Stimulated activated CD4-positive, alpha-beta T cell treated with anti-CD3 and anti-CD28 coated beads, Interleukin-12 subunit alpha, Interleukin-12 subunit beta, amount 100 ng/mL, for 48 hours (primary cell): ENCODE data around the gene IL12RB1.
"Not testable (repeated sequence)": the region's sequence is repeated elsewhere in the genome, so short reads cannot be mapped to it uniquely, and the experiment has no call there.

Experiments
- DNase-seq, 3 donors: peaks; one replicate each; pipeline ENCODE4 v3.0.0-alpha.2; 2020; ENCODE audit warnings: low read depth in 2 of 3, low spot score in 1 of 3

The IL12RB1 gene

DNA sequence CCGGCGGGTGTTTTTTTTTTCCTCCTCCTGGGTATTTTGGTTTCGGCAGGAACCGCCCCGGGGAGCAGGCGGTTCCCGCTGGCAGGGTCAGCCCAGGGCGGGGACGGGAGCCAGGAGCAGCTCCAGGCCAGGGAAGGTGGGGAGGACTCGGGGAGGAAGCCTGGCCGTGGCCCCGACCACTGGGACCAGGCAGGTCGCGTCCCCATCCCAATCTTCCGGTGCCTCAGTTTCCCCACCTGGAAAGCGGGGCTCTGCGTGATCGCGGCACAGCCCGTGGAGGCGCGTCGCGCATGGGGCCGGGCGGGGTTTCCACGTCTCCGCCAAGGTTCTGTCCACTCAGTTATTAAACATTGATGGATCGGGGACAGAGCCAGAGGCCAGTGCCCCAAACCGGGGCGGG lies 34.8 kb downstream of the IL12RB1 start:
- no peak for DNase-seq

DNA sequence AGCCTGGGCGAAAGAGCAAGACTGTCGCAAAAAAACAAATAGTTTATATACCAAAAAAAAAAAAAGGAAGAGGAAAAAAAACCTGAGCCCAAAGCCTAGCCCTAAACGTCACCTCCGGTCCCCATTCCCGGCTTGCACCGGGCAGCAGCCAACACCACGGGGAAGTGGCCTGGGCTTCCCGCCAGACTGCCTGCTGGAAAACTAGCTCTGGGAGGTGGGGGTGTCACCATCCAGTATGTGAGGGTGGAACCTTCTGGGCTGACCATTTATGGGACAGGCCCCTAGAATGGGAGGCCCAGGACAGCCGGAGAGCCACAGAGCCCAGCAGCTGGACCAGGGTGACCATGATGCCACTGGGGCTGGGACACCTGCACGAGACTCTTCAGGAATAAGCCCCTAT lies 37.3 kb downstream of the IL12RB1 start:
- DNase-seq: no peak

DNA sequence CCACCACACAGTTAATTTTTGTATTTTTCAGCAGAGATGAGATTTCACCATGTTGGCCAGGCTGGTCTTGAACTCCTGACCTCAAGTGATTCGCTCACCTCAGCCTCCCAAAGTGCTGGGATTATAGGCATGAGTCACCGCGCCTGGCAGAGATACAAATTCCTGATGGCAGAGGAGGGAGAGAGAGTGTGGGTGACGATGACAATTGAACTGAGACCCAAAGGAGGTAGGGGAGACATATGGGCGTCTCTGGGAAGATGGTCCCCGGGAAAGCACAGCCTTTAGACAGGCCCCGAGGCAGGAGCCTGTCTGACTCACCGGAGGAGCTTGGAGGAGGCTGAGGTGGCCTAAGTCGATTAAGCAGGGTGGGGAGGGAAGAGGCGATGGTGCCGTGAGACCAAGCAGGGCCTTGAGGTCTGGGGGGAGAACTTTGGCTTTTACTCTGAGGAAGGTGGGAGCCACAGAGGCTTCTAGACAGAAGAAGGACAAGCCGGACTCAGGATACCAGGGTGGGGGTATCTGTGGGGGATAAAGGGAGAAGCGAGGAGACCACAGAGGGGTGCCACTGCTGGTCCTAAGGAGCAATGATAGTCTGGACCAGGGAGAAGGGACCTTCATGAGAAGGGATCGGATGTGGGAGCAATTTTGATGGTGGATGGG lies 40.5 kb downstream of the IL12RB1 start:
- no peak for DNase-seq

DNA sequence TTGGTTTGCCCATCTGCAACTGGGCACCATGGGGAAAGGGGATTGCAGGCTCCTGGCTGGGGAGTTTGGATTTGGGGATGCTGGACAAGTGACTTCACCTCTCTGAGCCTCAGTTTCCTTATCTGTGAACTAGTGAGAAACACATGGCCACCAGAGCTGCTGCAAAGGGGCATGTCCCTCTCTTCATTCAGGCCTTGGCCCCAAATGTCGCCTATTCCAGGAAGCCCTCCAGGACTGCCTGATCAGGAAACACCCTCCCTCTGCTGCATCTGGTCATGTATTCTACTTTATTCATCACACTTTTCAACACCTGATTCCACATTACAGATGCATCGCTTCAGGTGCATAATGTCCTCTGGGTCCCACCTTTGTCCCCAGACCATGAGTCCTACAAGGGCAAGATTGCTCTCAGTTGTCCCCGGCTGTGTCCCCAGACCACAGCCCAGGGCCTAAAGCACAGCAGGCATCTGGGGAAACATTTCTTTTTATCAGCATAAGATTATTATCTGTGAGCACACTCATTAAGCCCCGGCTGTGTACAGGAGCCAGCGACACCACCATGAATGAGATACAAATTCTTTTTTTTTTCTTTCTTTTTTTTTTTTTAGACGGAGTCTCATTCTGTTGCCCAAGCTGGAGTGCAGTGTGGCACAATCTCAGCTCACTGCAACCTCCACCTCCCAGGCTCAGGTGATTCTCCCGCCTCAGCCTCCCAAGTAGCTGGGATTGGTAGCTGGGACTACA lies 41.3 kb downstream of the IL12RB1 start:
- DNase-seq: no peak

DNA sequence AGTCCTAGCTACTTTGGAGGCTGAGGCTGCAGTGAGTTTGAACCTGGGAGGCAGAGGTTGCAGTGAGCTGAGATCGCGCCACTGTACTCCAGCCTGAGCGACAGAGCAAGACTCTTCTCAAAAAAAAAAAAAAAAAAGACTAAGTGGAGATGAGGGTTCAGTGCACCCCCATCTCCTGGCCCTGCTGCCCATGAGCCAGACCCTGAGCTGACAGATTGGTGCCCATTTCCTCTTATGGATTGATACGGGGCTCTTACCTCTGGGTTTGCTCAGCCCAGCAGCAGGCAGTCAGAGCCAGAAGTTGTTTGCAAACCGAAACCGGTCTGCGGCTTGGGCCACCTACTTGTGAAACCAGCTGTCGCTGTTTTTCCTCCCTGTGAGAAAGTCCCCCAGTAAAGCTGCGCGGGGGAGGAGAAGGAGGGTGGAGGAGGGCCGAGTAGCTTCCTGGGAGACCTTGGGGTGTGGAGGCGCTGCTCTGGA lies 41.9 kb downstream of the IL12RB1 start:
- peak; percentile 82 to 84 (median 84) for DNase-seq

DNA sequence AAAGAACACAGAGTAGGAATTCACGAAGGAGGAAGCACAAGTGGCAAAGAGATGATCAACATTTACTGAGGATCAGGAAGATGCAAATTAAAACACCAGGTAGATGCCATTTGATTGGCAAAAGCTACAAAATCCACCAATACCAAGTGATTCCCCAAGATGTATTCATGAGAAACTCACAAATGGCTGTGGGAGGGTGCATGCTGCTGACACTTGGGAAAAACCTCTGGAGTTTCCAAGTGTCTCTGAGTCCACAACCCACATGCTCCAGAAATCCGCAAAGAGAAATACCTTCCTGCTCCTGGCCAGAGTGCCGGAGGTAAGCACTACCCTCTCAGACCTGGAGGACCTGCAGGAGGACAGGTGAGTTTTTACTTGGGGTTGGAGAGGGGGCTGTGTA lies 43.1 kb downstream of the IL12RB1 start:
- no peak for DNase-seq

DNA sequence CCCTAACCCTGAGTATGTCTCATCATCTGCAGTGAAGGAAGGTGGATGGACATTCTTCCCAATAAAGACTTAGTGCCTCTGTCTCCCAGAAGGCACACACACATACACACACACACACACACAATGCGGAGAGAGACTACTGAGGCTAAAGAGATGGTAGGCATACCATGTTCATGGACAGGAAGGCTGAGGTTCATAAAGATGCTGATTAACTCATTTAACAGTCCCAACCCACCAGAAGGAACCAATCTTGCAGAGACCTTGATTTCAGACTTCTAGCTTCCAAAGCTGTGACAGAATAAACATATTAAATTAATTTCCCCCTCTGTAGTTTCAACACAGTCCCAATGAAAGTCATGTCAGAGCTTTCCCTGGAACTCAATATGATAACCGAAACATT lies 45.7 kb downstream of the IL12RB1 start:
- DNase-seq: no peak

DNA sequence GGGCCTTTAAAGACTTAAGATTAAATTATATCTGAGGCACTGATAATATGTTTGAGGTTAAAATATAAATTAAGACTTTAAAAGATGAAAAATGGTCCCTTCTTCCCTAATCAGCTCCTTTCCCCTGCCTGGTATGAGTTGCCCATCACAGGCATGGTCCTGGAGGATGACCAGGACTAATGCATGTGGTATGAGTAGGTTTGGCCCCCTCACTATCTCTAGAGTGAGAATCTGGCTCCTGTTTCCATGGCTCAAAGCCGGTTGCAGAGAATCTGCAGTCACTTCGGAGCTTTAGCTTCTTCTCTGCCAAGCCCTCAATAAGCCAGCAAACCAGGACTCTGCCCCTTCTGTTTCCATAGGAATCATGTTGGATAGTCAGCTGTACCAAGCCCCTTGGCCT lies 54.6 kb downstream of the IL12RB1 start:
- DNase-seq: not testable (repeated sequence)

DNA sequence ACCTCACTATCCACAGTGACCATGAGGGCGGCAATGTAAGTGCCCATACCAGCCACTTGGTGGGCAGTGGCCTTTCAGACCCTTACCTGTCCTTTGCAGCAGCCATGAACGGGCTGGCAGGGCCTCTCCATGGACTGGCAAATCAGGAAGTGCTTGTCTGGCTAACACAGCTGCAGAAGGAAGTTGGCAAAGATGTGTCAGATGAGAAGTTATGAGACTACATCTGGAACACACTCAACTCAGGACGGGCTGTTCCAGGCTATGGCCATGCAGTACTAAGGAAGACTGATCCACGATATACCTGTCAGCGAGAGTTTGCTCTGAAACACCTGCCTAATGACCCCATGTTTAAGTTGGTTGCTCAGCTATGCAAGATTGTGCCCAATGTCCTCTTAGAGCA lies 55.3 kb downstream of the IL12RB1 start:
- not testable (repeated sequence) for DNase-seq

DNA sequence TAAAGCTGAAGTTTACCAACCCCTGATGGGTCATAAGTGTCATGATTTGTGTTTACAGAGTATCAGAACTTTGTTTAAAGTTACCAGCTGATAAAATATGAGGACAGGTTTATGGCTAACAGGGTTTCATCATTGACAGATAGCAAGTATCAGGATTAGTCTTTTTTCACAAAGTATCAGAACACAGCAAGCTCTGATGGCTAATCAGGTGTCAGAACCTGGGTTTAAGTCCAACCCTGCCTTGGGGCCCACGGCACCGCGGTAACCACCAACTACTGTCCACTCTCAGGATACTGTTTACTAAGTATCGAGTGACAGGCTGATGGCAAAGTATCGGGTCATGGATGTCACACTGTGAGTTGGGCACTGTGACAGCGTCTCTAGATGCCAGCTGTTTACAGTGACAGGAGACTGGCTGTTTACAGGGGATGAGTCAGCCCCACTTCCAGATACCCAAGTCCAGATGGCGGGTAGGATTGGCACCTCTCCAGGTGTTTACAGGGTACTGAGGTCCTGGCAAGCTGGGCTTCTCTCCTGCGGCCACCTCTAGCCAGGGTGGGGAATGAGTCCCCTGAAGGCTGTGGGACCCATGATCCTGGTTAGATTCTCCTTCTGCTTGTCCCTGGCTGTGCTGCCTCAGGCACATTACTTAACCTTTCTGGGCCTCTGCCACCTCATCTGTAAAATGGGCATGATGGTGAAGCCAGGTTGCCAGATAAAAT lies 57.0 kb downstream of the IL12RB1 start:
- DNase-seq: no peak

DNA sequence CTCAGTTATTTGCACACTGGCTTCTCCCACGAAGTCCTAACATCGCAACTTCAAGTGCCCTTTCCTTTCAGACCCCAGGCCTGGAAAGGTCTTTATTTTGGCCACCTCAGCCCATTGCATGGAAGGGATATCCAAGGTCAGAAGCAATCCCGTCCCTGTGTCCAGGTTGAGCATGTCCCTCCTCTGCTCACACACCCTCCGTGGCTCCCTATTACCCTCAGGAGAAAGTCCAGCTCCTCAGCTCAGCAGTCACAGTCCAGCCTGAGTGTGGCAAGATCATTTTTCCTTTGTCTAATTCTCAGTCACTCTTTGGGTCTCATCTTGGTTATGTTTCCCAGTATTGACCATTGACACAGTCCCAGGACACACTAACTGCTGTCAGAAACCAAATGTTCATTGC lies 59.6 kb downstream of the IL12RB1 start:
- DNase-seq: no peak

DNA sequence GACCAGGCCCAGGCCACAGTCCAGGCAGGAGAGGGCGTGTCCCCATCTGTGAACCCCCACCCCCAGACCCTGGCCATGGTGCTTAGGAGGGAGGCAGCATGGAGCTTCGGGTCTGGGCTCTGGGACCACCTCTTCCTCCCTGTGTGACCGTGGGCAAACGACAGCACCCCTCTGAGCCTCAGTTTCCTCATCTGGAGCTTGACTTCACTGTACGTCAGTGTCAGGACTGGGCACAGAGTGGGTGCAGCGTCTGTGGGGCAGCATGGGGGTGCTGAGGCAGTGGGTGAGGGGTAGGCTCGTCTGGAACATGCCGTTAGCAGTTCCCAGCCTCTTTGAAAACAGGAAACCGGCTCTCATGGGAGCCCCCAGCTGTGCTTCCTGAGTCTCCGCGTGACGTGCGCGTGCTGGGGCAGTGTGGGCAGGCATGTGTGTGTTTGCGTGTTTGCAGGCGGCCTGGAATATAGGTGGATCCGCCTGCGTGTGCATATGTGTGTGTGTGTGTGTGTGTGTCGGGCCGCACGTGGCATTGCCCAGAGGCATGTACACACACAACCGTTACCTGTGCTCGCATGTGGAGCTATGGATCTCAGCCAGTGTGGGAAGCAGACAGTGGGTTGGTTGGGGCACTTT lies 63.0 kb downstream of the IL12RB1 start:
- DNase-seq: peak in 1 of 3 donors; percentile 23

DNA sequence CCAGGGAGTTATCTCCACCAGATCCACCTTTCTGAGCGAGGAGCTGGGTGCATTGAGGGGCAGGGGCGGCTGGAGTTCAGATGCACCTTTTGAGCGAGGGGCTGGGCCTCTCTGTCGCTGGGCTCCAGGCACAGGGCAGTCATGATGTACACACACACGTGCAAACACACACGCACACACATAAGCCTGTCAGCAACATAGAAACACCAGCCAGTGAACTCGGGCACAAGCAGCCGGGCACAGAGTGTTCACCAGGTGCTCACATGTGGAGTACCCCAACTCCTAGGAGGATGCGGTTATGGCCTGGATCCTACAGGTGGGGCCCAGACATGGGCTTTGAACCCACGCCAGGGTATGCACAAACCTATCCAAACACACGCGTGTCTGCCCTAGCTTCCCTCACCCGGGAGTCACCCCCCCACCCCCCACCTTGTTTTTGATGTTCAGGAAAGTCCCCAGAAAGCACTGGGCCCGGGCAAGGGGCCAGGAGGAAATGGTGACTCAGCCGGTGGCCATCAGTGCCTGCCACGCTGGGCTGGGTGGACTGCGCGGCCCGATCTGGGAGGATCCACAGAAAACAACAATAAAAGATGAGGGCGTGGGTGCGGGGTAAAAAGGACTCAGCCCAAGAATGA lies 65.5 kb downstream of the IL12RB1 start:
- DNase-seq: peak in 1 of 3 donors; percentile 58

DNA sequence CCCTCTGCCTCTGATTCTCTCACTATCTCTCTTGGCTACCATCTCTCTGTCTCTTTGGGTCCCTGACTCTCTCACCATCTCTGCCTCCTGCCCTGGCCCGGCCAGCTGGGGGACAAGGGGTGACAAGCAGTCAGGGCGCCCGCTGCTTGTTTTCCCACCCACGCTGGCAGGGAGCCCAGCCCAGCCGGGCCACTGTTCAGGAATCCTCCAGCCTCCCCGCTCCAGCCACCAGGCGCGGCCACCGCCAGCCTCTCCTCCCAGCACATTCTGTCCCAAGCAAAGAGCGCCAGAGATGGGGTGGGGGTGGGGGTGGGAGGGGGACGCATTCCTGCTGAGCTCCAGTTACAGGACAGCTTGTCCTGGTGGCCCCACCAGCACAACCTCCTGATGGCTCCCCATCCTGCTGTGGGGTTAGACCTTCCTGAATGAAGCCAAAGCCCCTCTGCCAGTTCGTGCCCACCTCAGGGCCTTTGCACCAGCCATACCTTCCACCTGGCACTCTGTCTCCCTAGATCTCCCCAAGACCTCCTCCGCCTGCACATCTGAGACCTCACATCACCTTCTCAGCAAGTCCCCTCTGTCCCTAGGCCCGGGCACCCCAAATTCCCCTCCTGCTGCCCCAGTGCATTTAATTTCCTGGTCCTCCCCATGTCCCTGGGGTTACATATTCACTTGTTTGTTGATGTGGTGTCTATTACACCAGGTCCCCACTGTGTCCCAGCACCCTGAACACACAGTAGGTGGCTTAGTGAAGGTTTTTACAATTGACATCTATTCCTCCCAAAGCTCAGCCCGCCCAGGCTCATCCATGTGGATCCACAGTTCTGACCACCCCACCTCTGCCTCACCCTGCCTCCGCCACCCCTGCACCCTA lies 66.3 kb downstream of the IL12RB1 start:
- DNase-seq: no peak

DNA sequence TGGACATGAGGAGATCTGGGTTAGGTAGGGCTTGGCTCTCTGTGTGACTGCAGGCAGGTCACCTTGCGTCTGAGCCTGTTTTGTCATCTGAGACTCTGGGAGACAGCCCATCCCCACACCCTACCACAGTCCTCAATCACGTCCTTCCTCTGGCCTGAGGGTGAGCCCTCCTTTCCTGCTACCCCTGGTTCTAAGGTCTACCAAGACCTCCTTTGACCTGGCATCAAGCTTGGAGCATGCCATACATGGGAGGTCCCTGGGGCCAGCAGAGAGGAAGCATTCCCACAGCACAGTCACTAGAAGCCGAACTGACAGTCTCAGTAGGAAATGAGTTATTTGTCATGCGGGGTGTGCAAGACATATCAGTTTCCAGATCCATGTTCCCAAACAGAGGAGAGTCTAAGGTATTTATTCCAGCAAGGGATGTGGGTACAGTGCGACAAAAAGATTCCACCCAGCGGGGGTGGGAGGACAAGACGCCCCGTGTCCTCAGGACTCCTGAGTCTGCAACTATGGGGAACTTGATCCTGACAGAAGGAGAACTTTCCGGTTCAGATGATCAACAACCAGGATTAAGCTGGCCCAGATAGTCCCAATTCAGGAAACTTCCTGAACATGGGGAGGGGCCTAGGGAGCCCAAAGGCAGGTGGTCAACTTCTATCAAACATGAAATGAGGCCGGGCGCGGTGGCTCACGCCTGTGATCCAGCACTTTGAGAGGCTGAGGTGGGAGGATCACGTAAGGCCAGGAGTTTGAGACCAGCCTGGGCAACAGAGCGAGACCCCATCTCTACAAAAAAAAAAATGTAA lies 69.3 kb downstream of the IL12RB1 start:
- DNase-seq: no peak

DNA sequence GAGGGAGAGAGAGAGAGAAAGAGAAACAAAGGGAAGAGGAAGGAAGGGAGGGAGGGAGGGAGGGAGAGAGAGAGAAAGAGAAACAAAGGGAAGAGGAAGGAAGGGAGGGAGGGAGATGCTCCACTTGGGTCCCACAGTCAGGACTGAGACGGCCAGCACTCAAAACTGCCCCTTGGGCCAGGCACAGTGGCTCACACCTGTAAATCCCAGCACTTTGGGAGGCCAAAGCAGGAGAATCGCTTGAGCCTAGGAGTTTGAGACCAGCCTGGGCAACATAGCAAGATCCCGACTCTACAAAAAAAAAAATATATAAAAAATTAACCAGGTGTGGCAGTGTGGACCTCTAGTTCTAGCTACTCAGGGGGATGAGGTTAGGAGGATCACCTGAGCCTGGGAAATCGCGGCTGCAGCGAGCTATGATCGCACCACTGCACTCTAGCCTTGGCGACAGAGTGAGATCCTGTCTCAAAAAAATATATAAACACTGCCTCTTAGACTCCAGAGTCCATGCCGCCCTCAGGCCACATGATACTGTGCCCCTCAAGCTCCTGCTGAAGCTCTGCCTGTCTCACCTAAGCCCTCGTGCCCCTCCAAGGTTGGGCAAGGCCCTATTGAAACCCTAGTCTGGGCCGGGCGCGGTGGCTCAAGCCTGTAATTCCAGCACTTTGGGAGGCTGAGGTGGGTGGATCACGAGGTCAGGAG lies 70.4 kb downstream of the IL12RB1 start:
- no peak for DNase-seq

DNA sequence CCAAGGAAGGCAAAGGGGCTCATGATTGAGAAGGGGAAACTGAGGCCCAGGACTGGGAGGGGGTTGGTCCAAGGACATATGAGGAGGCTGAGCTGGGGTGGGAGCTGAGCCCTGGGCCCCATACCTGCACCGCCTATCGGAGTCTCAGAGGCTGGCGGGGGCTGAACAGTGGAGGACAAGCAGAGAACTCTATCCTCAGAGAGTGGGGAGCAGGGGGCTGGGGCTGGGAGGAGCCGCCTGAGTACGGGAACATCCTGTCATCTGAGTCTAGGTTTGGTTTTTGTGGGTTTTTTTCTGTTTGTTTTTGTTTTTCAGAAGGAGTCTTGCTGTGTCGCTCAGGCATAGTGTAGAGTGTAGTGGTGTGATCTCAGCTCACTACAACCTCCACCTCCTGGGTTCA lies 72.5 kb downstream of the IL12RB1 start:
- DNase-seq: no peak

DNA sequence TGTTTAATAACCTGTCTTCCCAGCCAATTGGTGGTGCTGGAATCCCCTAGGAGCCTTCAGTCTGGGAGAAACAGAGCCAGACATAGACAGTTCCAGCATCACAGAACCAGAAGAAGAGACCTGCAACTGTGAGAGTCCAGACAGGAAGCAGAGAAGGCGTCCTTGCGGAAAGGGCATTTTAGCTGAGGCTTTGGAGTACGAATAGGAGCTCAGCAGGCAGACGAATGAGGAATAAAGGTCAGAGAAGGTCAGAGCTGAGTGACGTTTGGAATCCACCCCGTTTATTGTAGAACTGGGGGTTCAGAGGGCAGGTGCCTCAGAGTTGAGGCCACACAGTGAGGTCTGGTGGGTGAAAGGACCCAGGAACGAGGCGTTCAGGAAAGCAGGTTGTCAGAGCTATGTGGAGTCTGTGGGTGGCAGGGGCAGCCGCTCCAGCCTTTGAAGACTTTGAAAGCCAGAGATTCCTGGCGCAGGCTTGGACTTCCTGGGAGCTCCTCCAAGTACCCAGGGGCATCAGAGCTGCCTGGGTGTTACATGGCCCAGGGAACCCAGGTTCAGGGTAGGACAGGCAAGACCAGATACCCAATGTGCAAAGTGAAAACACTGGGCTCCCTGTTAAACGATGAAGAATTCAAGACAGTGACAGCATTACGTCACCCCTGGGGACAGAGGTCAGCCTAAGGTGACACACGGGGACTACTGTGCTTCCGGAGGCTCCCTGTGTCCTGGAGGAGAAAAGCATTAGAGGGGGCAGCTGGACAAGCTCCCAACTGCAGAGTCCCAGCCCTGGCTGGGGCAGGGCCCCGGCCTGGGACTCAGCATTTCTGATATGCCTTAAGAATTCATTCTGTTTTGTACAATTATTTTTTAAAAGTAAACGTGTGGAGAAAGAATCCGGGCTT lies 73.3 kb downstream of the IL12RB1 start:
- no peak for DNase-seq
